ENCODE measurements around the gene NKAP. TPM values are rescaled to one million over a fixed set of nuclear protein-coding genes. Genes with fewer than 3 reads are reported as not detected.
A peak's percentile ranks its signal among the peaks of the same experiment; 100 is the strongest.
"Not testable (repeated sequence)": the region's sequence is repeated elsewhere in the genome, so short reads cannot be mapped to it uniquely, and the experiment has no call there.

Gene NKAP
- total RNA-seq, 1 donor from 2014 or later: 11.2 TPM

DNA sequence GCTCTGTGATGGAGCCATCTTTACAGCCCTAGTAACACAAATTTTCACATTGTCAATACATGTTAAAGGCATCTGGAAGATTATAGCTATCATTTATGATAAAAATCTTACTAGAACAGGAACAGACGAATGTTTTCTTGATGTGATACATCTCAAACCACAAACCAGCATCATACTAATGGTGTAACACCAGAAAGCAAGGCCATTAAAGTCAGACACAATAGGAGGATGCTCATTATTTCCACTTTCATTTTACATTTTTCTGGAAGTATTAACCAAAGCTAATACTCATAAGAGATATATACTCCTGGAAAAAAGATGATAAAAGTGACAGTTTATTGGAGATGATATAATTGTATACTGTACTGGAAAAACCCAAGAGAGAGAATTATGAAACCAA, 42.6 kb downstream of the NKAP start:
- Mint-ChIP-seq H3K27me3 (ENCODE audit: insufficient read depth, low read depth) (peaks cover 4% of the 10 kb centered on the region), H3K4me1 (peaks cover 1% of the 10 kb centered on the region), H3K9me3 (peaks cover 16% of the 10 kb centered on the region), H3K4me3 (no peak overlapping the region), H3K27ac (no peak overlapping the region), H3K36me3 (no peaks in the 10 kb centered on the region)
- Histone ChIP-seq H3K9ac (no peak overlapping the region), H3K9me3 (ENCODE audit: low read depth) (no peaks in the 10 kb centered on the region), H3K4me3 (no peak overlapping the region), H3K36me3 (no peaks in the 10 kb centered on the region), H3K27me3 (no peaks in the 10 kb centered on the region), H3F3A (ENCODE audit: low read depth) (no peaks in the 10 kb centered on the region), H3K4me2 (no peak overlapping the region), H3K4me1 (no peaks in the 10 kb centered on the region), H3K27ac (no peak overlapping the region), H2AFZ (replicated peaks) (no peak overlapping the region), H3K79me2 (ENCODE audit: low read depth) (no peaks in the 10 kb centered on the region), H4K20me1 (ENCODE audit: low read depth) (no peaks in the 10 kb centered on the region)
- DNase-seq (ENCODE audit: low spot score): no peak
- TF ChIP-seq EZH2phosphoT487 (IDR thresholded peaks at IDR 0.05) (no peak), EZH2 (IDR thresholded peaks at IDR 0.05) (no peak)
- TF ChIP-seq, protein P1, sequence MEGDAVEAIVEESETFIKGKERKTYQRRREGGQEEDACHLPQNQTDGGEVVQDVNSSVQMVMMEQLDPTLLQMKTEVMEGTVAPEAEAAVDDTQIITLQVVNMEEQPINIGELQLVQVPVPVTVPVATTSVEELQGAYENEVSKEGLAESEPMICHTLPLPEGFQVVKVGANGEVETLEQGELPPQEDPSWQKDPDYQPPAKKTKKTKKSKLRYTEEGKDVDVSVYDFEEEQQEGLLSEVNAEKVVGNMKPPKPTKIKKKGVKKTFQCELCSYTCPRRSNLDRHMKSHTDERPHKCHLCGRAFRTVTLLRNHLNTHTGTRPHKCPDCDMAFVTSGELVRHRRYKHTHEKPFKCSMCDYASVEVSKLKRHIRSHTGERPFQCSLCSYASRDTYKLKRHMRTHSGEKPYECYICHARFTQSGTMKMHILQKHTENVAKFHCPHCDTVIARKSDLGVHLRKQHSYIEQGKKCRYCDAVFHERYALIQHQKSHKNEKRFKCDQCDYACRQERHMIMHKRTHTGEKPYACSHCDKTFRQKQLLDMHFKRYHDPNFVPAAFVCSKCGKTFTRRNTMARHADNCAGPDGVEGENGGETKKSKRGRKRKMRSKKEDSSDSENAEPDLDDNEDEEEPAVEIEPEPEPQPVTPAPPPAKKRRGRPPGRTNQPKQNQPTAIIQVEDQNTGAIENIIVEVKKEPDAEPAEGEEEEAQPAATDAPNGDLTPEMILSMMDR (IDR thresholded peaks at IDR 0.05): no peak

DNA sequence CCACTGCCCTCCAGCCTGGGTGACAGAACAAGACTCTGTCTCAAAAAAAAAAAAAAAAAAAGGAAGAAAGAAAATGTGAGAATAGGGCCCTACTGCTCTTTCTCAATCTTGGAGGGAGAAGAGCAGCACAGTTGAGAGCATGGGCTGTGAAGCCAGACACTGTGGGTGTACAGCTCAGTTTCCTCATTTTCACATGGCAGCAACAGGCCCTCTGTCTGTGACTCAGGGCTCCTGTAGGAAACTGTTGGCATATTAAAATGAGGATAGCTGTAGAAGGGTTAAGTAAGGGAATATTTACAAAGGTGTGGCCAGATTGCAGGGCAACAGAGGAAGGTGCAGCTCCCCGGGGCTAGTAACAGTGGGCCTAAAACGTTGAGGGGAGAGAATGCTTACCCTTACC, 44.4 kb downstream of the NKAP start:
- peaks cover 3% of the 10 kb centered on the region for H3K4me1 Mint-ChIP-seq
- Histone ChIP-seq H4K20me1 (ENCODE audit: low read depth) (no peaks in the 10 kb centered on the region), H3K27ac (no peak overlapping the region), H3K9ac (no peak overlapping the region), H3K36me3 (no peaks in the 10 kb centered on the region), H3K4me2 (no peak overlapping the region), H3K27me3 (no peaks in the 10 kb centered on the region), H3K4me1 (no peaks in the 10 kb centered on the region), H2AFZ (replicated peaks) (no peak overlapping the region), H3K4me3 (no peak overlapping the region), H3K79me2 (ENCODE audit: low read depth) (no peaks in the 10 kb centered on the region), H3F3A (ENCODE audit: low read depth) (no peaks in the 10 kb centered on the region), H3K9me3 (ENCODE audit: low read depth) (no peaks in the 10 kb centered on the region)
- H3K9me3 Mint-ChIP-seq: peaks cover 8% of the 10 kb centered on the region
- H3K36me3 Mint-ChIP-seq: no peaks in the 10 kb centered on the region
- peaks cover 2% of the 10 kb centered on the region for H3K27me3 Mint-ChIP-seq (ENCODE audit: insufficient read depth, low read depth)
- no peak for DNase-seq (ENCODE audit: low spot score)
- no peak overlapping the region for H3K4me3 Mint-ChIP-seq
- no peak overlapping the region for H3K27ac Mint-ChIP-seq
- TF ChIP-seq EZH2phosphoT487 (IDR thresholded peaks at IDR 0.05): no peak
- TF ChIP-seq, protein P1 (IDR thresholded peaks at IDR 0.05): no peak

DNA sequence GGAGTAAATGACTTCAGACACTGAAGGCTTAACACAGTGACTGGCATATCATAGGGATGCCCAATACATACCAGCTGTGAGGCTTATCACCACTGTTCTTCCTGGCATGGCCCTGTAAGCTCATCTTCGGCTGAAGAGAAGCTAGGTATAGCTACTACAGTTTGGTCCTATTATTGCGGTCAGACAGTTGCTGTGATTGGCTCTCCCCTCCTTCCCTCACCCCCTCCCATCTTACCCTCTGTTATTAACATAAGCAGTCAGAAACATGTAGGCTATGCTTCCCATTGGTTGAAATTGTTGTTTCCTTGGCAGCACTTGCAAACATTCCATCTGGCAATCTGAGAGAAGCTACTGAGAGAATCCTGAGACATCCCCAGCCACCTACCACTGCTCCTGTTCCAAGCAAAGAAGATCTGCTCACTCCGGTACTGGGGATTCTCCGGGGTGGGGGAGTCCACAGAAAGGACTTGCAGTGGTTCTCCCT, 47.7 kb downstream of the NKAP start, which contains the start of gene AKAP14:
TSS of gene AKAP14 (plus strand) at position 51 of the 484 bp plus-strand sequence. CDS start 7,331 bp downstream, outside the sequence.
- DNase-seq (ENCODE audit: low spot score): no peak
- no peaks in the 10 kb centered on the region for H3K79me2 ChIP-seq (ENCODE audit: low read depth)
- H3K9me3 Mint-ChIP-seq: peaks cover 11% of the 10 kb centered on the region
- H3K36me3 ChIP-seq: no peaks in the 10 kb centered on the region
- H3K4me1 ChIP-seq: no peaks in the 10 kb centered on the region
- H3K4me1 Mint-ChIP-seq: peaks cover 3% of the 10 kb centered on the region
- H3K9ac ChIP-seq: no peak within 1 kb of the TSS
- H4K20me1 ChIP-seq (ENCODE audit: low read depth): no peaks in the 10 kb centered on the region
- H3K4me3 Mint-ChIP-seq: peak within 1 kb of the TSS; percentile 20
- H3K4me2 ChIP-seq: no peak within 1 kb of the TSS
- H3K27me3 Mint-ChIP-seq (ENCODE audit: insufficient read depth, low read depth): peaks cover 4% of the 10 kb centered on the region
- H3K36me3 Mint-ChIP-seq: no peaks in the 10 kb centered on the region
- no peaks in the 10 kb centered on the region for H3K27me3 ChIP-seq
- H3F3A ChIP-seq (ENCODE audit: low read depth): no peaks in the 10 kb centered on the region
- H3K4me3 ChIP-seq: no peak within 1 kb of the TSS
- no peak within 1 kb of the TSS for H2AFZ ChIP-seq (replicated peaks)
- TF ChIP-seq EZH2phosphoT487 (IDR thresholded peaks at IDR 0.05): no peak
- TF ChIP-seq EZH2 (IDR thresholded peaks at IDR 0.05): no peak
- TF ChIP-seq, protein P1 (IDR thresholded peaks at IDR 0.05): no peak
- H3K9me3 ChIP-seq (ENCODE audit: low read depth): no peaks in the 10 kb centered on the region
- H3K27ac ChIP-seq: no peak within 1 kb of the TSS
- H3K27ac Mint-ChIP-seq: no peak within 1 kb of the TSS

DNA sequence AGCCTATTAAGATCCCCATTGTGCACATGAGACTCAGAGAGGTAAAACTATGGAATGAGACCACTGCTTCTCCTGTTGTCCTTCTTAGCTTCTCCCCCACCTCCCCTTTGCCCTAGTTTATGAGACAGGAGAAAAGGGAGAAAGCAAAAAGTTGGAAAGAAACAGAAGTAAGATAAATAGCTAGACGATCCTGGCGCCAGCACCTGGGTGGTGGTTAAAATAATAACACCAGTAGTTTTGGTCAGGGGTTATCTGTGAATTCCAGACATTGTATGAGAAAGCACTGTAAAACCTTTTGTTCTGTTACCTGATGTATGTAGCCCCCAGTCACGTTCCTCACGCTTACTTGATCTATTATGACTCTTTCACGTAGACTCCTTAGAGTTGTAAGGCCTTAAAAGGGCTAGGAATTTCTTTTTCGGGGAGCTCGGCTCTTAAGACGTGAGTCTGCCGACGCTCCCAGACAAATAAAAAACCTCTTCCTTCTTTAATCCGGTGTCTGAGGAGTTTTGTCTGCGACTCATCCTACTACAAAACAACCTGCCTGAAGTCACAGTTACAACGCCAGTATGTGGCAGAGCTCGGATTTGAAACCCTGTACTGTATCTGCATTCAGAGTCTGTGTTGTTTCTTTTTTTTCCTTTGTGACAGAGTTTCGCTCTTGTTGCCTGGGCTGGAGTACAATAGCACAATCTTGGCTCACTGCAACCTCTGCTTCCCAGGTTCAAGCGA, 51.4 kb downstream of the NKAP start:
- H4K20me1 ChIP-seq (ENCODE audit: low read depth); H3K79me2 ChIP-seq (ENCODE audit: low read depth); H3K4me3 ChIP-seq; H3K4me2 ChIP-seq; H3K27me3 ChIP-seq; H3K9me3 ChIP-seq (ENCODE audit: low read depth); DNase-seq (ENCODE audit: low spot score); H3F3A ChIP-seq (ENCODE audit: low read depth); H3K4me1 Mint-ChIP-seq; H3K27ac ChIP-seq; H2AFZ ChIP-seq (replicated peaks); H3K9ac ChIP-seq; H3K27ac Mint-ChIP-seq; H3K36me3 ChIP-seq; H3K4me1 ChIP-seq; H3K9me3 Mint-ChIP-seq; H3K36me3 Mint-ChIP-seq; H3K4me3 Mint-ChIP-seq: not testable (repeated sequence)
- H3K27me3 Mint-ChIP-seq (ENCODE audit: insufficient read depth, low read depth): peaks cover 12% of the 10 kb centered on the region

DNA sequence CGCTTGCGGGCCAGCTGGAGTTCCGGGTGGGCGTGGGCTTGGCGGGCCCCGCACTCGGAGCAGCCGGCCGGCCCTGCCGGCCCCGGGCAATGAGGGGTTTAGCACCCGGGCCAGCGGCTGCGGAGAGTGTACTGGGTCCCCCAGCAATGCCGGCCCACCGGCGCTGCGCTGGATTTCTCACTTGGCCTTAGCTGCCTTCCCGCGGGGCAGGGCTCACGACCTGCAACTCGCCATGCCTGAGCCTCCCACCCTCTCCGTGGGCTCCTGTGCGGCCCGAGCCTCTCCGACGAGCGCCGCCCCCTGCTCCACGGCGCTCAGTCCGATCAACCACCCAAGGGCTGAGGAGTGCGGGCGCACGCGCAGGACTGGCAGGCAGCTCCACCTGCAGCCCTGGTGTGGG, 52.9 kb downstream of the NKAP start:
- not testable (repeated sequence) for H3K4me2 ChIP-seq; H3K4me3 Mint-ChIP-seq; H3K4me1 Mint-ChIP-seq; H2AFZ ChIP-seq (replicated peaks); H3K79me2 ChIP-seq (ENCODE audit: low read depth); DNase-seq (ENCODE audit: low spot score); H3K9me3 ChIP-seq (ENCODE audit: low read depth); H3K4me3 ChIP-seq; H3F3A ChIP-seq (ENCODE audit: low read depth); H3K4me1 ChIP-seq; H3K27ac ChIP-seq; H4K20me1 ChIP-seq (ENCODE audit: low read depth); H3K36me3 ChIP-seq; H3K9ac ChIP-seq; H3K27me3 ChIP-seq; H3K36me3 Mint-ChIP-seq; H3K9me3 Mint-ChIP-seq; H3K27ac Mint-ChIP-seq
- H3K27me3 Mint-ChIP-seq (ENCODE audit: insufficient read depth, low read depth): peaks cover 12% of the 10 kb centered on the region
